T1000 (cell line): ENCODE data around the gene GGN.
"Not testable (repeated sequence)": the region's sequence is repeated elsewhere in the genome, so short reads cannot be mapped to it uniquely, and the experiment has no call there.

Source experiments
- DNase-seq: peaks from one replicate; lab custom pipeline; 2025; ENCODE audit warnings: mixed read lengths; lab: John Stamatoyannopoulos, UW

GGN gene

GRCh38 chr19:38411898-38412297 lies 24.1 kb upstream of the GGN start:
- DNase-seq, result not testable (repeated sequence)

DNA sequence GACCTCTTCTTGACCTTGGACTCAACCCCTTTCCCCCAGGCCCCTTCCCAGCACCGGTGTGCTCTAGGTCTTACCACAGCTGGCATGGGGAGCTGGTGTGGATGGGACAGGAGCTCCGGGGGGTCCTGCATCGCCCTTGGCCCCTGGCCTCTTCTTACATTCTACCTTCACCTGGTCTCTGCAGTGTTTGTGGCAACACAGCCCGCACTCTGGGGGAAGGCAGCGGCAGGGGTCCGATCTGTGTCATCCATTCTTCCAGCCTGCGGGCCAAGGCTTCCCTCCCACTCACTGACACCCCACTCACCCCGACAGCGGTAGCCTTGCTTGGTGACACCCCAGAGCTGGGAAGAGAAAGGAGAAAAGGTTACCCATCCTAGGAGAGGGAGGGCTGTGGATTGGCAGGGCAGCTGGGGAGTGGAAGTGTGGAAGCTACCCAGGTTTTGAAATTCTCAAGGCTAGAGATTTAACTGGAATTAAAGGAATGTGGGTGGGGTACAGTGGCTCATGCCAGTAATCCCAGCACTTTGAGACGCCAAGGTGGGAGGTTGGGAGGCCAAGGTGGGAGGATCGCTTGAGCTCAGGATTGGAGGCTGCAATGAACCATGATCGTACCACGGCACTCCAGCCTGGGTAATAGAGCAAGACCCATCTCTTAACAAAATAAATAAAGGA lies 23.3 kb upstream of the GGN start:
- DNase-seq, result no peak

DNA sequence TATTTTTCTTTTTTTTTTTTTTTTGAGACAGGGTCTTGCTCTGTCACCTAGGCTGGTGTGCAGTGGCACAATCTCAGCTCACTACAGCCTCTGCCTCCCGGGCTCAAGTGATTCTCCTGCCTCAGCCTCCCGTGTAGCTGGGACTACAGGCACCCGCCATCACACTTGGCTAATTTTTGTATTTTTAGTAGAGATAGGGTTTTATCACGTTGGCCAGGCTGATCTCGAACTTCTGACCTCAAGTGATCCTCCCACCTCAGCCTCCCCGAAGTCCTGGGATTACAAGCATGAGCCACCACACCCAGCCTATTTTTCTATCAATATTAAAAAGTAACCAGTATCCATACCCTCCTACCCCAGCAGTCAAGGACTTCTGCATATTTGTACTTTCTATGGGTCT lies 22.6 kb upstream of the GGN start:
- DNase-seq, result not testable (repeated sequence)

- no peak for DNase-seq
Measured at GRCh38 chr19:38409631-38410133, 21.8 kb upstream of the GGN start.

GRCh38 chr19:38405276-38405675 lies 17.4 kb upstream of the GGN start:
- no peak for DNase-seq

DNA sequence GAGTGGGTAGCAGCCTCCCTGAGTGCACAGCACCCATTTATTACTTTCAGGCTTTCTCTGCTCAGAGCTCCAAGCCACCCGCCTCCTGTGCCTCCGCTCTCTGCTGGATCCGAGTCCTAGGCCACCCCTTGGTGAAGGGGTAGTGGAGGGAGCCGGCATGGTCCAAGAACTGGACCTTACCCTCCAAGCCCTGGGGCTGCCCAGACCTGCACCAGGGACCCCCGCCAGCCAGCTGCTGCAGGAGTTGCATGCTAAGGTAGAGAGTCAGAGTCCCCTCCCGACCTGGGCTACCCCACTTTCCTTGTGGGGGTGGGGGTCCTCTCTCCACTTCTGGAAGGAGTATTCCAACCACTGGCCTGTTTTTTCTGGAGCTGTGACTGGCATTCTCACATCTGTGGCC lies 17.0 kb upstream of the GGN start:
- no peak for DNase-seq

- peak; percentile 98 for DNase-seq
Measured at GRCh38 chr19:38402967-38403674, 15.3 kb upstream of the GGN start, which contains the start of gene FAM98C. TSS of gene FAM98C (plus strand) at chr19:38403093. CDS start at chr19:38403154, 61 bp downstream.

GRCh38 chr19:38402623-38402966 lies 14.8 kb upstream of the GGN start:
- no peak for DNase-seq

DNA sequence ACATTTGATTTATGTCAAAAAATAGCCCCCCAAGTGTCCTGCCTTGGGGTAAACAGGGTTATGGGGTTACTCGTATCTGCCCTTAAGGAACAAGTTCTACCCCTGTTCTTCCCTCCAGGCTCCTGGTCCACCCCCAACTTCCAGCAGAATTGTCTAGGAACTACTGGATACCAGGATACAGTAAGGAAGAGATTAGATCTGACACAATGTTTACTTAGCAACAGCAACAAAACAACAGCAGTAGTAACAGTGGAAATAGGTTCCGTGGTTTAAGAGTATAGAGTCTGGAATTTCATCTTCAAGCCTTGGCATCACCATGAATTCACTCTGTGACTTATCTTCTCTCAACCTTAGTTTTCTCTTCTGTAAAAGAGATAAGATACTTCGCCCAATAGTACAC lies 13.3 kb upstream of the GGN start:
- no peak for DNase-seq

- no peak for DNase-seq
Measured at GRCh38 chr19:38400361-38400760, 12.5 kb upstream of the GGN start.

DNA sequence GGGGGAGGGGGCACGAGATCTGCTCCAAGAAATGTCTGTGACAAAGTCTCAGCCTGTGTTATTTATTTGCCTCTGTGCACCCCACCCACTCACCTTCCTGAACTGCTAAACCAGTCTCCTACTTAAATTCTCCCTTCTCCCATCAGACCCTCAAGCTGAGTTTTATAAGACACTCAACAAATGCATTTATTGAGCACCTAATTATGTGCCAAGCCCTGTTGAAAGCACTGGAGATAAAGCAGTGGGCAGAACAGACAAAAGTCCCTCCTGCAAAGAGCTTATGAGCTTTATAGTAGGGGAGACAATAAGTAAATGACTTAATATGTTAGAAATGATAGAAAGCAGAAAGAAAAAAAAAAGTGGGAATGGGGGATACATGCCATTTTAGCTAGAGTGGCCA lies 11.7 kb upstream of the GGN start:
- no peak for DNase-seq

DNA sequence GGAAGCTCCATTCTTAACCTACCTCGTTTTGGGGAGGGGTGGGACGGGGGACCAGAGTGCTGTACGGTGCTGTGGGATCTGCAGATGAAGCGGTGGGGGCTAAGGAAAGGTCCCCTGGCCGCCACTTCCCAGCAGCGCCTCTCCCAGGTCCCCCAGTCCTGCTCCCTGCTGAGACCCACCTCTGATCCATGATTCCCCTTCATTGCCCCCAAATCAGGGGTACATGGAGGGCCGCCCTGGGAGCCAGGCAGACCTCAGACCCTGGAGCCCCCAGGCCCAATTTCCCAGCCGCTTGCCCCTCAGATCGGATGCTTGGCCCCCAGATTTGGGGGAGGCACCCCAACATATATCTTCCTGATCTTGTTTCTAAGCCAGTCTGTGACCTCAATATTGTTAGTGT lies 11.2 kb upstream of the GGN start:
- DNase-seq, result no peak

GRCh38 chr19:38395381-38396114 lies 7.7 kb upstream of the GGN start:
- no peak for DNase-seq

DNA sequence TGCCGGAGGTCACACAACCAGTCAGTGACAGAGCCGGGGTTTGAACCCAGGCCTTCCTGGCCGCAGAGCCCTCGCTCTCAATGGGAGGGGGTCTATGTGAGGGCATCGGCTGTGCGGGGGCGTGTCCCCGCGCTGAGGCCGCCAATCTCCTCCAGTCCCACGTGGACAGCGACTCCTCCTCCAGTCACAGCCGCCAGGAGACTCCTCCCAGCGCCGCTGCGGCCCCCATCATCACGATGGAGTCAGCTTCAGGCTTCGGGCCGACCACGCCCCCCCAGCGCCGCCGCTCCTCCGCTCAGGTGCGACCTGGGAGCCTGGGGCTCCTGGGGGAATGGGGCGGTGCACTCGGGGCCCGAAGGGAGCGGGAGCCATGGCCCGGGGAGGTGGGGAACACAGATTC lies 6.7 kb upstream of the GGN start:
- DNase-seq, result no peak

GRCh38 chr19:38392707-38393308 lies 5.0 kb upstream of the GGN start:
- no peak for DNase-seq

- DNase-seq, result no peak
Measured at GRCh38 chr19:38391911-38392464, 4.2 kb upstream of the GGN start.

GRCh38 chr19:38389957-38390924 lies 2.4 kb upstream of the GGN start:
- no peak for DNase-seq

DNA sequence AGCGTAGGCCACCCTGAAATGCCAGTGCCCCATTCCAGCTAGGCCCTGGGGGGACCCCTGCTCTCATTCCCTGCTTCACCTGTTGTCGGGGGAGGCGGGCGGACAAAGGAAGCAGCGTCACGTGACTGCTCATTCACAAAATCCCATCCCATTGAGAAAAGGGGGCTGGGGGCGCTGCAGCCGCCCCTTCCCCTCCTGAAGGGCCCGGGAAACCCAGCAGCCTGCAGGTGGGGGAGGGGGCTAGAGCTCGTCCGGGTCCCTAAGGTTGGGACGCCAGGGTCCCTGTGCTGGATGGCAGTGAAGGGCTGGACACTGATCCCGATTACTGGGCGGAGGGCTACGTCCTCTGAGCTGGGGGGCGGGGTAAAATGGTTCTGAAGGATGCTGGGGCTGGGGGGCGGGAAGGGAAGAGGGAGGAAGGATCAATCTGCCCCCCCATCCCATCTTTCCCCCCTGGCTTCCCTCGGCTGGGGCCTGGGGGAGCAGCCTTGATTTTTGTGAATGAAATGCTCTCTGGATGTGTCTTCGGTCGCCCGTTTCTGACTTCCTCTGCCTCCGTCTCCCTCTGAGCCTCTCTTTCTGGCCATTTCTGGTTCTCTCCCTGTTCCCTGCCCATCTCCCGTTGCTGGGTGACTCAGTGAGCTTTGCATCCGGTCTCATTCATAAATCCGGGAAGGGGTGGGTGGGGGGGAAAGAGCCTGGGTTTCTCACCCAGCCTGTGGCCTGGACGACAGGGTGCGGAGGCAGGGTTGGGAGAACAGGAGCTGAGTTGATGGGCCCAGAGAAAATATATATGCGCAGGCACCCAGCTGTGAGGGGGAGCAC lies 1.5 kb upstream of the GGN start:
- peak; percentile 36 for DNase-seq

- no peak for DNase-seq
Measured at GRCh38 chr19:38388349-38389100, 691 bp upstream of the GGN start, which contains the start of gene SPRED3. TSS of gene SPRED3 (plus strand) at chr19:38388697. CDS start at chr19:38390303, 1,606 bp downstream.
